PFSK-1 (cell line): ENCODE measurements around the gene ZNF746.

ENCODE experiments used
- POLR2AphosphoS5 ChIP-seq: IDR thresholded peaks from 2 replicates; pipeline ENCODE4 v1.6.1; 2012; ENCODE audit warnings: low read depth, mild to moderate bottlenecking, control low read depth, low read length, moderate library complexity
- REST ChIP-seq, 2 experiments: IDR thresholded peaks; 2 replicates each; pipeline versions ENCODE4 v1.6.1 to v1.8.0; 2011 to 2012; ENCODE audit warnings: low read depth in 2 of 2, low read length in 2 of 2, control low read depth in 1 of 2, inconsistent platforms in 1 of 2, mild to moderate bottlenecking in 1 of 2, moderate library complexity in 1 of 2; ENCODE audit not compliant: insufficient read depth in 1 of 2
- TAF1 ChIP-seq: IDR thresholded peaks from 2 replicates; pipeline ENCODE4 v1.6.1; 2012; ENCODE audit warnings: low read length, control low read depth, borderline replicate concordance; ENCODE audit not compliant: insufficient read depth

DNA sequence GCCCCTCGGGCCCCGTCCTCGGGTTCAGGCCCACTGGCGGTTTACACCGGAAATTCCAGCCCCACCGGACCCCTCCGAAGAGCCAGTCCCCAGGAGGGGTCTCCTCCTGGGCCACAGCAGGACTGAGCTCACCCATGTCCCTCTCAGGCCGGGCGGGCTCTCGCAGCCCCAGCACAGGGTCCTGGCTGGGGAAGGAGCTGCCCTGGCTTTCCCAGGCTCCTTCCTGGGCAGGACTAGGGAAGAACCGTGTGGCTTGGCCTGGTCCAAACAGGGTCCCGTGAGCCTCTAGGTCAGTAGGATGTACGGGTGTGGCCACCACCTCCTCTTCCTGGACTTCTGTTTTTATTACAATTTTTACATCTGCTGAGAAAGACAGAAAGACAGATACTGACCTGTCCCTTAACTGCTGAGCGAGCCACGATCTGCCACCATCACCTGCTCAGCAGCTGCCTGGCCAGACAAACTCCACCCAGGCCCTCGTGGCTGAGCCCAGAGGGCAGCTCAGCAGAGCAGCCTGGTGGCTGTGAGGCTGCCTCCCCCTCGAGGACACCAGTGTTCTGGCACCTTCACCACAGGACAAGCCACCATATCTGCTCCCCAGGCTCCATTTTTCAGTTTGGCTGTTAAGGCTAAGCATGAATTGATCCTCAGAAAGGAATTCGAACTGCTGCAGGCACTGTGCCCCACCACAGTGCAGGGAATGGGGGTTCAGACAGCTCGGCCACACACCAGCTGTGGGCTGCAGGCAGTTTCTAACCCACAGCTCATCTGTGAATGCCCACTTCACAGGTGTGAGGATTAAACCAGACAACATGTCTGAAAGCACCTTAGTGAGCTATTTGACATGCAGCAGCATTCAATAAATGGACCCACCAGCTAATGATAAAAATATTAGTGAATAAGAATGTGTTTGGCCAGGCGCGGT is 22.2 kb downstream of the ZNF746 start:
- TF ChIP-seq REST (IDR thresholded peaks at IDR 0.05; ENCODE audit: insufficient read depth in 1 of 2, low read depth in 2 of 2, low read length in 2 of 2) (no peak), TAF1 (no peak), POLR2AphosphoS5 (no peak)
